Thyroid gland (tissue), 4 donors: ENCODE results near the gene MAS1. TPM values are rescaled to one million over a fixed set of nuclear protein-coding genes. Genes with fewer than 3 reads are reported as not detected.

ENCODE experiments used
- DNase-seq, 2 donors: peaks; one replicate each; pipeline ENCODE4 v3.0.0-alpha.2; 2019
- H3K27ac ChIP-seq, 3 donors: fragments of 200-600 bp; sonication (generic); 1 replicate in 2 of 3; 2 replicates in 1 of 3; pipeline ENCODE4 v1.5.1; 2016 to 2019; ENCODE audit warnings: mild to moderate bottlenecking in 1 of 3, moderate library complexity in 1 of 3
- H3K27me3 ChIP-seq: fragments of 200-600 bp; sonication (generic); one replicate; pipeline ENCODE4 v1.5.1; 2019
- H3K36me3 ChIP-seq, 2 donors: fragments of 200-600 bp; sonication (generic); one replicate each; pipeline ENCODE4 v1.5.1; 2016 to 2019
- H3K4me1 ChIP-seq, 2 donors: fragments of 200-600 bp; sonication (generic); one replicate each; pipeline ENCODE4 v1.5.1; 2017 to 2019
- H3K4me3 ChIP-seq, 3 donors: fragments of 200-600 bp; sonication (generic); replicated peaks in 1 of 3; 1 replicate in 2 of 3; 2 replicates in 1 of 3; pipeline ENCODE4 v1.5.1; 2016; ENCODE audit warnings: mild to moderate bottlenecking in 1 of 3
- H3K9me3 ChIP-seq: fragments of 200-600 bp; sonication (generic); one replicate; pipeline ENCODE4 v1.5.1; 2017
- POLR2A ChIP-seq, 2 donors: fragments of 450-650 bp; IDR thresholded peaks; one replicate each; pipeline ENCODE4 v1.6.1; 2017; ENCODE audit warnings: antibody characterized with exemption in 2 of 2, mild to moderate bottlenecking in 2 of 2, moderate library complexity in 1 of 2
- WGBS, 2 donors: methylation state at CpG; one replicate each; pipeline ENCODE4 v1.1.5; 2017; 5-methylcytosine and 5-hydroxymethylcytosine counted together
- intact Hi-C: fragments of 100-400 bp; cut with DNase I; formaldehyde crosslinking; loops from one replicate; pipeline ENCODE4 v1.15.1; 2023
- total RNA-seq, 4 donors: library from RNA; depleted of rRNA; stranded (reverse); fragments of >200 nt; gene quantifications; one replicate each; pipeline ENCODE4 v1.2.3, GENCODE V29; 2016
- TF ChIP-seq, protein P1 (sequence below), 6 experiments: fragments of 200-600 bp in 3 of 6; fragments of 450-650 bp in 3 of 6; sonication (generic) in 3 of 6; IDR thresholded peaks; one replicate each; pipeline ENCODE4 v1.5.1; 2016 to 2019; ENCODE audit warnings: antibody characterized with exemption in 6 of 6, mild to moderate bottlenecking in 2 of 6, inconsistent platforms in 1 of 6, moderate library complexity in 1 of 6

Gene MAS1
- total RNA-seq, 4 donors from 2014 or later: not detected

DNA sequence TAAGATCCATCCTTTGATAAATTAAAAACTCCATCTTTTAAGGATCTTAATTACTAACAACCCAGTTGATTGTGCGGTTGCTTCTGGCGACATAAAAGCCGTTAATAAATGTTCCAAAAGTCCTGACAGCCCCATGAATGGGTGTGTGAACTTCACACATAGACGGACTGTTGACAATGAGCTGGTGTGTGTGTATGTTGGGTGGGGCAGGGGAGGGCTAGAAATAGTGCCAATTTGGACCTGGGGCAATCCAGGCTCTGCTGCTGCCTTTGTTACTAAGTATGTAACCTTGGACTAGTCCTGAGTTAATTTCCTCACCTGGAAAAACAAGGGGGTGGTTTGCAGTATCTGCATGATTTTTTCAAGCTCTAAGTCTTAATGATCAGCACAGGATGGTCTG is 4.2 kb downstream of the MAS1 start:
- Histone ChIP-seq H3K4me3 (no peak overlapping the region), H3K9me3 (no peaks in the 10 kb centered on the region), H3K27me3 (no peaks in the 10 kb centered on the region), H3K27ac (no peak overlapping the region), H3K36me3 (no peaks in the 10 kb centered on the region), H3K4me1 (peaks cover 16 to 23% of the 10 kb centered on the region in 2 donors)
- no peak for TF ChIP-seq POLR2A (IDR thresholded peaks at IDR 0.05)
- TF ChIP-seq, protein P1, sequence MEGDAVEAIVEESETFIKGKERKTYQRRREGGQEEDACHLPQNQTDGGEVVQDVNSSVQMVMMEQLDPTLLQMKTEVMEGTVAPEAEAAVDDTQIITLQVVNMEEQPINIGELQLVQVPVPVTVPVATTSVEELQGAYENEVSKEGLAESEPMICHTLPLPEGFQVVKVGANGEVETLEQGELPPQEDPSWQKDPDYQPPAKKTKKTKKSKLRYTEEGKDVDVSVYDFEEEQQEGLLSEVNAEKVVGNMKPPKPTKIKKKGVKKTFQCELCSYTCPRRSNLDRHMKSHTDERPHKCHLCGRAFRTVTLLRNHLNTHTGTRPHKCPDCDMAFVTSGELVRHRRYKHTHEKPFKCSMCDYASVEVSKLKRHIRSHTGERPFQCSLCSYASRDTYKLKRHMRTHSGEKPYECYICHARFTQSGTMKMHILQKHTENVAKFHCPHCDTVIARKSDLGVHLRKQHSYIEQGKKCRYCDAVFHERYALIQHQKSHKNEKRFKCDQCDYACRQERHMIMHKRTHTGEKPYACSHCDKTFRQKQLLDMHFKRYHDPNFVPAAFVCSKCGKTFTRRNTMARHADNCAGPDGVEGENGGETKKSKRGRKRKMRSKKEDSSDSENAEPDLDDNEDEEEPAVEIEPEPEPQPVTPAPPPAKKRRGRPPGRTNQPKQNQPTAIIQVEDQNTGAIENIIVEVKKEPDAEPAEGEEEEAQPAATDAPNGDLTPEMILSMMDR (IDR thresholded peaks at IDR 0.05): no peak
- no peak for DNase-seq
- 86 to 87% methylated on average over 4 of the region's 4 CpGs for WGBS, 2 donors
- intact Hi-C loops: no loop called here

DNA sequence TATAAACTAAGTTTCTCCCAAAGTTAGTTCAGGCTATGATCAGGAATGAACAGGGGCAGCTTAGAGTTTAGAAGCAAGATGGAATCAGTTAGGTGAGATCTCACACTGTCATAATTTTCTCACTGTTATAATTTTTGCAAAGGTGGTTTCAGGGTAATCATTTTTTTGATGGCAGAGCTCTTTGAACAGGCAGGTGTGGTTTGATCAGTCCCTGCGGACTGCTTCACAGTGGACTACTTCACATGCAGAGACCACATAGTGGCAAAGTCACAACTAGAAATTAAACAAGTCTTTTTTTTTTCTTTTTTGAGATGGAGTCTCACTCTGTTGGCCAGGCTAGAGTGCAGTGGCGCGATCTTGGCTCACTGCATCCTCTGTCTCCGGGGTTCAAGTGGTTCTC is 6.8 kb downstream of the MAS1 start:
- intact Hi-C loops: no loop called here
- peak; percentile 46 to 63 for DNase-seq
- Histone ChIP-seq H3K27ac (peak overlapping the region; percentile 36 to 66 (median 49)), H3K4me3 (no peak overlapping the region), H3K4me1 (peaks cover 29 to 34% of the 10 kb centered on the region in 2 donors), H3K27me3 (no peaks in the 10 kb centered on the region), H3K9me3 (no peaks in the 10 kb centered on the region), H3K36me3 (no peaks in the 10 kb centered on the region)
- TF ChIP-seq POLR2A (IDR thresholded peaks at IDR 0.05): no peak
- TF ChIP-seq, protein P1 (IDR thresholded peaks at IDR 0.05): no peak
- WGBS, 2 donors: 32 to 36% methylated on average over 4 of the region's 4 CpGs

DNA sequence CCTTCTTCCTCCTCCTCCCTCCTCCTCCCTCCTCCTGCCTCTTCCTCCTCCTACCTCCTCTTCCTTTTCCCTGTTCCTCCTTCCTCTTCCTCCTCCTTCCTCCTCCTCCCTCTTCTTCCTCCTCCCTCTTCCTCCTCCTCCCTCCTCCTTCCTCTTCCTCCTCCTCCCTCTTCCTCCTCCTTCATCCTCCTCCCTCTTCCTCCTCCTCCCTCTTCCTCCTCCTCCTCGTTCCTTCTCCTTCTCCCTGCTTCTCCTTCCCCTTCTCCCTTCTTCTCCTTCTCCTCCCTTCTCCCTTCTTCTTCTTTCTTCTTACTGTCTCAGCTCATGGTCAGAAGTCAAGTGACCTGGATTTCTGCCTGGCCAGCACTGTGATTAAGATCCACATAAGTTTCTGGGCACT is 7.7 kb downstream of the MAS1 start:
- 62 to 77% methylated on average over 1 of the region's 1 CpG for WGBS, 2 donors
- no peaks in the 10 kb centered on the region for H3K36me3 ChIP-seq
- intact Hi-C loops: no loop called here

DNA sequence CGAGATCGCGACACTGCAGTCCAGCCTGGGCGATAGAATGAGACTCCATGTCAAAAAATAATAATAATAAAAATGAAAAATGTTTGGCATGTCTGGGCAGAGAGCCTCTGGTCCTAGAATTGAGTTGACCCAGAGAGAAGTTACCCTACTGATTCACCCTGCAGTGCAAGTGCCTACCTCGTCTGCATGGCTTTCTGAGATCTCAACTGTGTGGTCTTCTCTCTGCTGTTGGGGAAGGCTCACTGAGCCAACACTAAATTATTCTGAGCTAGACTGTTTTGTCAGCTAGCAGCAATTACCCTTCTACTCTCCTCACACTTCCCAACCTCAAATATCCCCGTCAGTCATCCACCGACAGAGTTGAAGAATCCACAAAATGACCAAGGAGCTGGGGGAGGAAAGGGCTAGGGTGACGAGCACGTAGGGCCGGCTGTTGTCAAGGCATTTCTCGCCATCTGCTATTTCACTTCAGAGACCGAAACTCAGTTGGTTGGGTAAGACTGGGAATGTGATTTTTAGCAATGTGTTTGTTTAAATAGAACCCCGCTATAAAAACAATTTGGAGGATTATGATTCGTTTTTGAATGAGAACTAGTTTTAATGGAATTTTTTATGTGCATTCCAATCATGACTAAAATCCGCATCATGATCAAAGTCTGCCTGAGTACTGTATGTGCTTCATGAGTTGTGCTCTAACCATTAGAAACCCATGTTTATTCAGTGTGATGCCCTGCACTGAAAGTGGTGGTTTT is 9.4 kb downstream of the MAS1 start:
- no peak overlapping the region for H3K4me3 ChIP-seq
- peak; percentile 20 to 51 for DNase-seq
- WGBS, 2 donors: 50 to 58% methylated on average over 15 of the region's 15 CpGs
- no peaks in the 10 kb centered on the region for H3K36me3 ChIP-seq
- intact Hi-C loops: no loop called here
- TF ChIP-seq, protein P1 (IDR thresholded peaks at IDR 0.05): no peak
- TF ChIP-seq POLR2A (IDR thresholded peaks at IDR 0.05): peak in 1 of 2 donors; percentile 22
- no peaks in the 10 kb centered on the region for H3K27me3 ChIP-seq
- H3K27ac ChIP-seq: peak overlapping the region; percentile 74 to 91 (median 88)
- H3K9me3 ChIP-seq: no peaks in the 10 kb centered on the region
- H3K4me1 ChIP-seq: peaks cover 29 to 34% of the 10 kb centered on the region in 2 donors

More for the DNA sequence above, 7.7 kb downstream of the MAS1 start:
- Histone ChIP-seq H3K9me3 (no peaks in the 10 kb centered on the region), H3K4me3 (no peak overlapping the region), H3K4me1 (peaks cover 29 to 34% of the 10 kb centered on the region in 2 donors), H3K27me3 (no peaks in the 10 kb centered on the region), H3K27ac (peak overlapping the region; percentile 43 to 91 (median 66))
- no peak for TF ChIP-seq POLR2A (IDR thresholded peaks at IDR 0.05)
- TF ChIP-seq, protein P1 (IDR thresholded peaks at IDR 0.05): no peak
- DNase-seq: peak; percentile 34 to 59

DNA sequence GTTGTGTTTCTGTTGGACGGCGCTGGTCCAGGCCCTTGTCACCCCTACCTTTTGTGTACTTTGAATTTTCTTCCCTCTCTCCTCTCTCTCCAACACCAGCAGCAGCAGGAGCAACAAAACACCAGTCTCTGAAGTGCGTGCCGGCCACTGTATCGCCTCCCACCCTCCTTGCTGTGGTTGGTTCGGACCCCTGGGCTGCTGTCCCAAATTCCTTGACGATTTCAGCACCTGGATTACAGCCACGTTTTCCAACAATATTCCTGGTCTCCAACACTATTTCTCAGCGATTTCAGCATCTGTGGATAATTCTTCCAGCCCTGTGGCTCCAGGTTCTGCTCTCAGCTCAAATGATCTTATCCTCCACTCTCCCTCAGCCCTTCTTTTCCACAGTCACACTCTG is 11.8 kb downstream of the MAS1 start:
- intact Hi-C loops: no loop called here
- Histone ChIP-seq H3K9me3 (no peaks in the 10 kb centered on the region), H3K4me1 (peaks cover 22 to 29% of the 10 kb centered on the region in 2 donors), H3K4me3 (no peak overlapping the region), H3K27me3 (no peaks in the 10 kb centered on the region), H3K27ac (no peak overlapping the region), H3K36me3 (no peaks in the 10 kb centered on the region)
- no peak for DNase-seq
- WGBS, 2 donors: 70 to 75% methylated on average over 9 of the region's 9 CpGs
- TF ChIP-seq POLR2A (IDR thresholded peaks at IDR 0.05): no peak
- TF ChIP-seq, protein P1 (IDR thresholded peaks at IDR 0.05): no peak
